GM19239 (cell line): Measurements from ENCODE around the gene FLRT1.

Source experiments
- DNase-seq: peaks from one replicate; pipeline ENCODE4 v3.0.0; 2011; ENCODE audit warnings: low spot score; ENCODE audit not compliant: insufficient read length
- FAIRE-seq: peaks from 2 replicates; lab custom pipeline; 2011; peaks lifted over from hg19 to GRCh38; lab: Jason Lieb, UNC

Gene FLRT1

GRCh38 chr11:64035576-64035975, at the start of gene FLRT1:
TSS of gene FLRT1 (plus strand) at chr11:64035931. CDS start at chr11:64116268, 80,337 bp downstream.
- DNase-seq (no peak), FAIRE-seq (no peak)

- DNase-seq (peak; percentile 98), FAIRE-seq (peak; percentile 94)
Observed at GRCh38 chr11:63986156-63986931, 49.4 kb upstream of the FLRT1 start, which contains the start of gene OTUB1. TSS of gene OTUB1 (plus strand) at chr11:63986438. CDS start at chr11:63986457, 19 bp downstream.

- no peak for DNase-seq
- no peak for FAIRE-seq
Observed at GRCh38 chr11:63986932-63987513, 48.7 kb upstream of the FLRT1 start.

- DNase-seq (no peak), FAIRE-seq (no peak)
Observed at GRCh38 chr11:63991558-63991957, 44.2 kb upstream of the FLRT1 start.

- no peak for DNase-seq
- no peak for FAIRE-seq
Observed at GRCh38 chr11:63993100-63993499, 42.6 kb upstream of the FLRT1 start.

- DNase-seq (no peak), FAIRE-seq (no peak)
Observed at GRCh38 chr11:63993993-63994392, 41.7 kb upstream of the FLRT1 start.

- DNase-seq (no peak), FAIRE-seq (no peak)
Observed at GRCh38 chr11:63996512-63996911, 39.2 kb upstream of the FLRT1 start.

GRCh38 chr11:63997104-63997700, 38.5 kb upstream of the FLRT1 start:
- DNase-seq (no peak), FAIRE-seq (no peak)

- no peak for FAIRE-seq
Observed at GRCh38 chr11:63997801-63998337, 37.9 kb upstream of the FLRT1 start.

GRCh38 chr11:63998558-63999348, 37.0 kb upstream of the FLRT1 start:
- FAIRE-seq (no peak), DNase-seq (no peak)

More at GRCh38 chr11:63997801-63998337, 37.9 kb upstream of the FLRT1 start:
- no peak for DNase-seq

- DNase-seq (peak; percentile 58), FAIRE-seq (no peak)
Observed at GRCh38 chr11:63999349-64000025, 36.2 kb upstream of the FLRT1 start.

- DNase-seq (peak; percentile 92), FAIRE-seq (no peak)
Observed at GRCh38 chr11:64000026-64000739, 35.5 kb upstream of the FLRT1 start.

GRCh38 chr11:64000740-64001483, 34.8 kb upstream of the FLRT1 start:
- no peak for DNase-seq
- FAIRE-seq: no peak

GRCh38 chr11:64001484-64002420, 34.0 kb upstream of the FLRT1 start:
- DNase-seq (no peak), FAIRE-seq (no peak)

GRCh38 chr11:64003807-64004589, 31.7 kb upstream of the FLRT1 start:
- FAIRE-seq (no peak), DNase-seq (no peak)

- no peak for FAIRE-seq
- DNase-seq: no peak
Observed at GRCh38 chr11:64004590-64004984, 31.1 kb upstream of the FLRT1 start.

GRCh38 chr11:64005691-64006090, 30.0 kb upstream of the FLRT1 start:
- FAIRE-seq (no peak), DNase-seq (no peak)
